A673 (cell line): Measurements from ENCODE around the gene FUT2. TPM values are rescaled to one million over a fixed set of nuclear protein-coding genes. Genes with fewer than 3 reads are reported as not detected.

Experiments used
- BruUV-seq: library from RNA; stranded (reverse); fragments of 400-500 nt; replicated peaks from 2 replicates; lab custom pipeline; 2021; lab: Mats Ljungman, UMichigan
- CTCF ChIA-PET: fragments of 300-600 bp; sonication (Branson Sonifier 250); formaldehyde crosslinking; loops from one replicate; lab custom pipeline; 2022; ENCODE audit warnings: antibody characterized with exemption; lab: Charles Lee
- POLR2A ChIA-PET: fragments of 300-600 bp; sonication (Branson Sonifier 250); formaldehyde crosslinking; loops from one replicate; lab custom pipeline; 2022; ENCODE audit warnings: antibody characterized with exemption; ENCODE audit not compliant: low non-redundant PET; lab: Charles Lee
- DNase-seq: peaks from one replicate; pipeline ENCODE4 v3.0.0-alpha.2; 2015; ENCODE audit warnings: low spot score
- H3K27ac ChIP-seq: fragments of 200-600 bp; sonication (generic); 2 replicates; pipeline ENCODE4 v1.5.1; 2016; ENCODE audit warnings: mixed run types, low read depth, mild to moderate bottlenecking, mixed read lengths, antibody characterized with exemption, low read length; ENCODE audit not compliant: poor library complexity, severe bottlenecking
- H3K27me3 ChIP-seq: fragments of 200-600 bp; sonication (generic); replicated peaks from 2 replicates; pipeline ENCODE4 v1.6.1; 2017; ENCODE audit warnings: mixed run types, low read depth, mild to moderate bottlenecking, mixed read lengths, antibody characterized with exemption, low read length; ENCODE audit not compliant: insufficient read depth, poor library complexity
- H3K36me3 ChIP-seq: fragments of 200-600 bp; sonication (generic); 2 replicates; pipeline ENCODE4 v1.6.1; 2016; ENCODE audit warnings: mixed run types, mild to moderate bottlenecking, mixed read lengths, antibody characterized with exemption, low read length; ENCODE audit not compliant: insufficient read depth, poor library complexity, severe bottlenecking
- H3K4me1 ChIP-seq: fragments of 200-600 bp; sonication (generic); 2 replicates; pipeline ENCODE4 v1.6.1; 2017; ENCODE audit warnings: mixed run types, mild to moderate bottlenecking, mixed read lengths, antibody characterized with exemption, low read length; ENCODE audit not compliant: insufficient read depth, poor library complexity, severe bottlenecking
- H3K4me3 ChIP-seq: fragments of 200-600 bp; sonication (generic); 2 replicates; pipeline ENCODE4 v1.5.1; 2016; ENCODE audit warnings: low read depth, mixed run types, mild to moderate bottlenecking, mixed read lengths, low read length; ENCODE audit not compliant: poor library complexity, severe bottlenecking
- H3K9me3 ChIP-seq: fragments of 200-600 bp; sonication (generic); 2 replicates; pipeline ENCODE4 v1.6.1; 2016; ENCODE audit warnings: mixed run types, low read depth, mild to moderate bottlenecking, mixed read lengths, antibody characterized with exemption, low read length; ENCODE audit not compliant: poor library complexity, severe bottlenecking
- CTCF ChIP-seq: fragments of 300-800, 200-600 bp; sonication (generic); conservative IDR thresholded peaks from 2 replicates; pipeline ENCODE4 v1.5.1; 2017; ENCODE audit warnings: low read depth, mild to moderate bottlenecking, antibody characterized with exemption, low read length, moderate library complexity, mixed read lengths
- EZH2 ChIP-seq: fragments of 200-600 bp; sonication (generic); IDR thresholded peaks from 2 replicates; pipeline ENCODE4 v1.6.1; 2017; ENCODE audit warnings: borderline replicate concordance, low read depth, mild to moderate bottlenecking, mixed read lengths, antibody characterized with exemption, low read length; ENCODE audit not compliant: poor library complexity, severe bottlenecking
- intact Hi-C: fragments of 100-400 bp; cut with micrococcal nuclease; formaldehyde crosslinking; loops from one replicate; pipeline ENCODE4 v1.10.0; 2022; ENCODE audit not compliant: unreplicated experiment
- total RNA-seq: library from RNA; stranded (reverse); gene quantifications from 2 replicates; pipeline ENCODE4 v1.2.3, GENCODE V29; 2021

The FUT2 gene
- total RNA-seq, 1 experiment from 2014 or later: not detected

- no peaks in the 10 kb centered on the region for H3K9me3 ChIP-seq
- no peak overlapping the region for H3K27ac ChIP-seq
- H3K36me3 ChIP-seq: no peaks in the 10 kb centered on the region
- POLR2A ChIA-PET: no interaction called here
- DNase-seq: no peak
- intact Hi-C loops: no loop called here
- no peak overlapping the region for H3K4me3 ChIP-seq
- BruUV-seq: no TSS peak
- peaks cover 6% of the 10 kb centered on the region for H3K4me1 ChIP-seq
- TF ChIP-seq EZH2 (no peak), CTCF (no peak)
- H3K27me3 ChIP-seq: no peaks in the 10 kb centered on the region
- CTCF ChIA-PET: no interaction called here
Measured at GRCh38 chr19:48658483-48658882, 37.3 kb upstream of the FUT2 start.

GRCh38 chr19:48659768-48660167 lies 36.0 kb upstream of the FUT2 start:
- BruUV-seq: no TSS peak
- DNase-seq: no peak
- no peak for TF ChIP-seq EZH2
- no peak for TF ChIP-seq CTCF
- Histone ChIP-seq H3K9me3 (no peaks in the 10 kb centered on the region), H3K4me3 (no peak overlapping the region), H3K27ac (no peak overlapping the region), H3K4me1 (peaks cover 1% of the 10 kb centered on the region), H3K36me3 (no peaks in the 10 kb centered on the region), H3K27me3 (no peaks in the 10 kb centered on the region)
- intact Hi-C loops: no loop called here
- ChIA-PET CTCF (no interaction called here), POLR2A (no interaction called here)

GRCh38 chr19:48660852-48661710 lies 34.7 kb upstream of the FUT2 start:
- TF ChIP-seq CTCF: no peak
- no peak for TF ChIP-seq EZH2
- H3K27me3 ChIP-seq: no peaks in the 10 kb centered on the region
- H3K4me1 ChIP-seq: no peaks in the 10 kb centered on the region
- ChIA-PET CTCF (no interaction called here), POLR2A (no interaction called here)
- peak; percentile 86 for DNase-seq
- no peaks in the 10 kb centered on the region for H3K36me3 ChIP-seq
- no peaks in the 10 kb centered on the region for H3K9me3 ChIP-seq
- peak overlapping the region; percentile 3 for H3K27ac ChIP-seq
- H3K4me3 ChIP-seq: no peak overlapping the region
- intact Hi-C loops: no loop called here
- BruUV-seq: no TSS peak
